ENCODE data around the gene KCNJ15.
"Not testable (repeated sequence)": the region's sequence is repeated elsewhere in the genome, so short reads cannot be mapped to it uniquely, and the experiment has no call there.

The KCNJ15 gene

GRCh38 chr21:38256599-38257302 lies at the start of gene KCNJ15:
Gene KCNJ15, plus strand, starts transcription at chr21:38256991. Its CDS starts 42,271 bp downstream, at chr21:38299262.
- no peak for DNase-seq (ENCODE audit: low read depth in 1 of 2, low spot score in 1 of 2)

- no peak for DNase-seq (ENCODE audit: low read depth in 1 of 2, low spot score in 1 of 2)
Observed at GRCh38 chr21:38208118-38208517, 48.7 kb upstream of the KCNJ15 start.

DNA sequence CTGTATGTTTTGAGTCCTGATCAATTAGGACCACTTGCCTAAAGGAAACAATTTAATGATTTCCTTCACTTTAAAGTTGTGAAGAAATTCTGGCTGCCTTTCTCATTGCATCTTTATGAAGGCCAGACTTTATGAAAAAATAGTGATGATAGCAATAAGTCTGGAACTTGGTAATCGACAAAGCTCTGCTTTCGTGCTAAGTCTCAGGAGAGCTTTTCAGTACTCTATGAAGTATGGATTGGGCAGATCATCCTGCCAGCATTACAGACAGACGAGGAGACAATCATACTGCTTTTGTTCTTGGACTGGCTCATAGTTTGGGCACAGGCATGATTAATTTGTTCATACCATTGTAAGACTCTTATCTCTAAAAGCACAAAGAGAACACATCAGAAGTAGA lies 45.5 kb upstream of the KCNJ15 start:
- no peak for DNase-seq (ENCODE audit: low read depth in 1 of 2, low spot score in 1 of 2)

DNA sequence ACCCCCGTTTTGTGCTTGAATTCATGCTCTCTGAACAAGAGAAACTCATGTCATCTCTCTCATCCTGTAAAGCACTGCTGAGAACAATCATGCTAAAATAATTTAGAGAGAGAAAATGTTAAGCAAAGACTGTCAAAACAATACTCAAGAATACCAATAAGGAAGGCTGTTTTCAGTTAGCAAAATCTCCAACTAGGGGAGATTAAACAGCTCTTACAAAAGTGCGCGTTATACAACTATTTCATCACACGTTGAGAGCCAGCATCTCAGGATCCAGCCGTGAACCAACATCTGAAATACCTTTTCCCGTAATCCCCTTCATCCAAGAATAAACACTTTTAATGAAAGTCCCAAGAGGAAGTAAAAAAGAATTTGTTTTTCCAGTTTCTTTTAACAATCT lies 44.1 kb upstream of the KCNJ15 start:
- DNase-seq (ENCODE audit: low read depth in 1 of 2, low spot score in 1 of 2), result no peak

DNA sequence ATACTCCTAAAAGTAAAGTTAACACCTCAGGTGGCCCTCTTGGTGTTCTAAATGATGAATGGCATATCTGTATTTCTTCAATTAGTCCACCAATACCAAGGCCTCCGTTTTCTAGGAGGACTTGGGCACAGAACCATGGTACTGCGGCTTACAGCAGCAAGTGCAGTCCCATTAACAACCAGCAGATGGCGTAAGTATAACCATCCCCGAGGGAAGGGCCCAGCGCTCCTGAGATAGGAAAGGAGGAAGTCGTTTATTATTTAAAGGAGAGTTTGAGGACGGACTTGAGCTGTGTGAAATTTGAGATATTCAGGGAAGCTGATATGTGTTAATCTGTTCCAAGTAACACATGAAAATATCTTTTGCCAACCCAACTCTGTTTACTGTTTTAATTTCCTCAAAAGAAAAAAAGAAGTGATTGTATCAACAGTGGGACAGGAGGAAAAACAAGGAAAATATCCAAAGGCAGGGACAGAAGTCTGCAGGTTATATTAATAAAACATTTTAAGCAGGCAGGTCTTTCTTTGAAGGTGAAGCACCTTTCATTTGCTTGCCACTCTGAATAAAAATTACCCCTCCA lies 37.7 kb upstream of the KCNJ15 start:
- peak; percentile 30 to 31 for DNase-seq (ENCODE audit: low read depth in 1 of 2, low spot score in 1 of 2)

DNA sequence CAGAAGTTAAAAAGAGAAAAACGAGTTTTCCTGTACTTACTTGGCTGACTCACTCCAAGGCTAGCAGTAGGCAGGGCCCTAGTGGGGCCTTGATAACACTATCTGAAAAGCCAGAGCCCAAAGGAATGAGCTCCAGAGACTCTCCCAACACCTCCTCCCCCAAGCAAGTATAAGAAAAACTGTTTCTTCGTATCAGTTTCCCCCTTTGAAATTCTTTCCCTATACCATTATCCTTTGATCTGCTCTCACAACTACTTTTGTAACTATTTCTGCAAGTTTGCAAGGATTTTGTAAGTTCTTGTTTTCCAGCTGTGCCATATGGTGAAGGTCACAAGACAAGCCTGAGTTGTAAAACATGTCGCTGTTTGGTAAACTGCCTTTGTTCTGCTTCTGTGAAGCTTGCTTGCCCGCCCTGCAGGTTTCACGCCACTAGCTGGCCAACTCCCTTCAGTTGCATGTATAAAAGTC lies 36.5 kb upstream of the KCNJ15 start:
- DNase-seq (ENCODE audit: low read depth in 1 of 2, low spot score in 1 of 2), result no peak

DNA sequence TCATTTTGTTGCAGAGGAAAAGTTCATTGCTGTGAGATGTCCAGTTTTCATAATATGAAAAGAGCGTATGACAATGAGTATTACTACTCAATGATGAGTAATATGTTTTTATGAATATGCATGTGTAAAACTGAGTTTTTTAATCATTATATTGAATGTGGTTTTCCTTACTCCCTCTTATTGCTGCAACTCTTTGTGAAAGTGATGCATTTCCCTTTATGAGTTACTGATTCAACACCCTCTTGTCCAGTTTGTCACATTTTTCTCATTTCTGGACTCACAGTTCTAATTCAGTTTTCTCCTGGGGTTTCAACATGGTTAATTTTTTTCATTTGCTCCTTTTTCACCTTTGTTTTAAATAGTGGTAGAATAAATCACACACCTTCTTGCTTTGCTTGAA lies 35.2 kb upstream of the KCNJ15 start:
- no peak for DNase-seq (ENCODE audit: low read depth in 1 of 2, low spot score in 1 of 2)

DNA sequence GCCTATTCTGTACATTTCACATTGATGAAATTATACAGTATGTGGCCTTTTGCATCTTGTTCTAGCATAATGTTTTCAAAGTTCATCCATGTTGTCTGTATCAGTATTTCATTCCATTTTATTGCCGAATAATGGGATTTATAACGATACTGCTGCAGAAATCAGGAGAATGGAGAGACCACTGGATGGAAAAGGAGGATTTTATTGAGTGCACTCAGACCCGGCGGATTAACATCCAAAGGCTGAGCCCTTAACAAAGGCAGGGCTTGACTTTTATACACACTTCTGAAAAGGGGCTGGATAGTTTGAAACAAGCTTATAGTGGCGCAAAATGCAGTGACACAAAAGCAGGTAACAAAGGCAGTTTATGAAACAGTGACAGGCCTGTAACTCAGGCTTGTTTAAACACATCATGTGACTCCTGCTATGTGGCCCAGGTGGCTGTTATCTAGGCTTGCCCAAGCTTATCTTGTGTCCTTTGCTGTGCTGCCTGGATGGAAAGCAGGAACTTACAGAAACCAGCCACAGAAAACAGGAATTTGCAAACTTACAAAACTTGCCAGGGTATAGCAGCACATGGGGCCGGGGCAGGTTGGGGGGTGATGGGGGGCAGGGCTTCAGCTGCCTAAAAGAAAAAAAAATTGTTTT lies 32.8 kb upstream of the KCNJ15 start:
- no peak for DNase-seq (ENCODE audit: low read depth in 1 of 2, low spot score in 1 of 2)

- no peak for DNase-seq (ENCODE audit: low read depth in 1 of 2, low spot score in 1 of 2)
Observed at GRCh38 chr21:38227401-38227800, 29.4 kb upstream of the KCNJ15 start.

DNA sequence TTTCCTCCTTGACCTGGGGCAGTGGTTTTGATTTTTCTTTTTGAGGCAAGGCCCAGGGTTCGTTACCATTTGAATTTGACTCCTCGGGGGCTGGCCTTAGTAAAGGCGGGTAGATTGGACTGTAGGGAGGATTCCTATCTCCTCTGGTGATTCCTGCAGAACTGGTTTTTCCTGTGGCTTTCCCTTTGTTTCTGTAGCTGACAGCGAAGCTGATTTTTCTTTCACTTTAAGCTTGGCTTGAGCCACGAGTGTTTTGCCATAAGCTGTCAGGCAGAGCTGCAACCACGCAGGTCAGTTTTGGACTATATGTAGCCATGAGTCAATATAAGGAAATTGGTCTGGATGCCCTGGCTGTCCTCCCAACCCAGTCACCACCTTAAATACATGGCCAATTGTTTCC lies 28.7 kb upstream of the KCNJ15 start:
- DNase-seq (ENCODE audit: low read depth in 1 of 2, low spot score in 1 of 2), result no peak

- DNase-seq (ENCODE audit: low read depth in 1 of 2, low spot score in 1 of 2), result no peak
Observed at GRCh38 chr21:38228537-38228936, 28.3 kb upstream of the KCNJ15 start.

- DNase-seq (ENCODE audit: low read depth in 1 of 2, low spot score in 1 of 2), result no peak
Observed at GRCh38 chr21:38229260-38229877, 27.4 kb upstream of the KCNJ15 start.

DNA sequence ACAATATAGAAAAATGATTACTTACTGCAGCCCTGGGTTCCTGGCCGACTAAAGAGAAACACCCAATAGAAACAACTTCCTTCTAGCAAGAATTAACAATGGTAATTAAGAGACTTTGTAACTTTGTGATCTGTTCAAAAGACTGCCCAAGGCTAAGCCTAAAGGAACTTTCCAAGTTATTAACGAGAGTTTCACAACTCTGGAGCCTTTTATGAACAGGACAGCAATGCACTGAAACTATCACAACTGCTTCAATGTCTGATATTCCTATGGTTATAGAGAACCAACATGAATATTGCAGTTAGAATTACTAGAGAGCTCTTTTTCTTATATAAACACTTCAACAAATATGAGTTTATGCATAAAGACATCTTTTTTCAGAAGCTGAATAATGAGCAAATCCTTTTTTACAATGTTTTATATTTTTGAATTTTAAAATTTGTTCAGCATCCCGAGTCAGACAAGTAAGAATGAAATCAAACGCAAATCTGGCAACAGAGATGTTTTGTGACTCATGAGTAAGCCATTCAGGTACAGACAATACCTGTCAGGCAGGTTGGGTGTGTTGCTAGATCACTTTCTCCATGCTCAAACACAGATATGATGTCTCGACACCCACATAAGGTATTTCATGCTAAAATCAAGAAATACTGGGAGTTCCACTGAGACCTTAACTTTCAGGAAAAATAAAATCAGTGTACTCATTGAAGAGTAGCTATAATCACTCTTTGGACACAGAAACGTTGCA lies 22.2 kb upstream of the KCNJ15 start:
- no peak for DNase-seq (ENCODE audit: low read depth in 1 of 2, low spot score in 1 of 2)

- not testable (repeated sequence) for DNase-seq (ENCODE audit: low read depth in 1 of 2, low spot score in 1 of 2)
Observed at GRCh38 chr21:38235251-38235650, 21.5 kb upstream of the KCNJ15 start.

- no peak for DNase-seq (ENCODE audit: low read depth in 1 of 2, low spot score in 1 of 2)
Observed at GRCh38 chr21:38236232-38236631, 20.6 kb upstream of the KCNJ15 start.

GRCh38 chr21:38239672-38240071 lies 17.1 kb upstream of the KCNJ15 start:
- DNase-seq (ENCODE audit: low read depth in 1 of 2, low spot score in 1 of 2), result no peak

DNA sequence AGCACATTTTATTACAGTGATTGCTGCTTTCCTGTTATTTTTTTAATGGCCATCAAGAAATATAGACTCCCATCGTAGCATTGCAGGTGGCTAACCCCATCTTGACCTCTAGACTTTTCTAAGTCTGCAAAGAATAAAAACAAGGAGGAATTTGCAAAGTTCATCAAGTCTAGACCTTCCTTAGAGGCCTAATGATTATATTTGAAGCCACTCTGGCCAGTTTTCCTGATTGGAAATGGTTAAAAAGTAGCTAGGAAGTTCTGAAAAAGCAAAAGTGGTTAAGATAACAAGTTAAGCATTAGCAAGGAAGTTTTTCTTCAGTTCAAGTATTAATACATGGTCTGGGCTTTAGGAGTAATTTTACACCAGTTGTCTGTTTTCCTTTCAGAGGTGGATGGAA lies 16.7 kb upstream of the KCNJ15 start:
- DNase-seq (ENCODE audit: low read depth in 1 of 2, low spot score in 1 of 2), result no peak

- no peak for DNase-seq (ENCODE audit: low read depth in 1 of 2, low spot score in 1 of 2)
Observed at GRCh38 chr21:38241029-38241740, 15.6 kb upstream of the KCNJ15 start.

- no peak for DNase-seq (ENCODE audit: low read depth in 1 of 2, low spot score in 1 of 2)
Observed at GRCh38 chr21:38242061-38242460, 14.7 kb upstream of the KCNJ15 start.

DNA sequence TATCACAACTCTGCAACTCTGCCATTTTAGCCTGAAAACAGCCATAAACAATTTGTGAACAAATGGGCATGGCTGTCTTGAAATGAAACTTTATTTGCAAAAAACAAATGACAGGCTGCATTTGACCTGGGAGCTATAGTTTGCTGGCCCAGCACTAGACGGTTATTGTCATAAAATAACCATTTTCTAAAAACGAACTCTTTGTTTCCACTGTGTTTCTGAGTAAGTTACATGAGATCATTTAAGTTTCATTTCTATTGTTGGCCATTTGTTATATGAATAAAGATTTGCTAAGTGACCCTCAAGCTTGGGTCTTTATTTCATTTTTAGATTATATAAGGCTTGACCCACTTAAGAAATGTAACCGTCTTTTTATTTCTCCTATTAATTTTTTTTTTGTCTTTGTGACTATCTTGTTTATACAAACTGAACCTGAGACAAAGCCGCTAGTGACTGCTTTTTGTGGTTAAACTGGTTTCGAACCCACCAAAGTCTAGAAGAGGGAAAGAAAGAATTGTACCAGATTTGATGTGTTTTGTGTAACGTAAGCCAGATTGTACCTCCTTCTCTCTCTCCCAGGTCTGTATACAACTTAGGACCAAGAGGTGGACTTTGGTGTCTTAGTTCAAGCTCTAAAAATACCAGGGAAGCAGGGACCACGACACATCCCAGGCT lies 12.9 kb upstream of the KCNJ15 start:
- DNase-seq (ENCODE audit: low read depth in 1 of 2, low spot score in 1 of 2), result no peak
